K562 (cell line): ENCODE data around the gene NTNG1. TPM values are rescaled to one million over a fixed set of nuclear protein-coding genes. Genes with fewer than 3 reads are reported as not detected.
A peak's percentile ranks its signal among the peaks of the same experiment; 100 is the strongest.

Experiments
- ATAC-seq: fragments of 200-7000 bp; cut with Tn5 transposase; 3 replicates; pipeline ENCODE4 v1.9.1; 2020; ENCODE audit warnings: moderate library complexity
- BruUV-seq: library from RNA; stranded (reverse); fragments of 400-500 nt; replicated peaks from 2 replicates; lab custom pipeline; 2021; lab: Mats Ljungman, UMichigan
- CTCF ChIA-PET: fragments of 300-600 bp; formaldehyde crosslinking; extraction: SDS; loops from one replicate; lab custom pipeline; 2021; ENCODE audit warnings: low intra/inter-chr PET ratio; lab: Yijun Ruan, JAX
- POLR2A ChIA-PET: fragments of 300-600, 350-650 bp; sonication (Branson Sonifier 250); formaldehyde crosslinking; extraction: SDS; loops from one replicate; lab custom pipeline; 2021; ENCODE audit warnings: antibody characterized with exemption, inconsistent platforms; lab: Yijun Ruan, JAX
- DNase-seq, 4 experiments: peaks; one replicate each; pipeline versions ENCODE4 v3.0.0 to v3.0.0-alpha.2; 2011 to 2018; ENCODE audit warnings: low spot score in 3 of 4, mixed read lengths in 3 of 4; ENCODE audit errors: extremely low read depth in 1 of 4
- FAIRE-seq: peaks from 2 replicates; lab custom pipeline; 2011; peaks lifted over from hg19 to GRCh38; lab: Jason Lieb, UNC
- H2AFZ ChIP-seq: 2 replicates; pipeline ENCODE4 v1.6.0; 2011; ENCODE audit warnings: low read depth, low read length, control low read depth, inconsistent platforms
- H3K27ac ChIP-seq: fragments of 200-600 bp; 3 replicates; pipeline ENCODE4 v1.8.0; 2011; ENCODE audit warnings: low read depth, mild to moderate bottlenecking, control low read depth, inconsistent platforms, low read length, moderate library complexity, mixed read lengths; ENCODE audit errors: extremely low read depth
- H3K27me3 ChIP-seq, 2 experiments: fragments of 300-600 bp in 1 of 2; 2 replicates in 1 of 2; 3 replicates in 1 of 2; pipeline versions ENCODE4 v1.6.0 to v1.8.0; 2011; ENCODE audit warnings: inconsistent platforms in 2 of 2, low read length in 2 of 2, mild to moderate bottlenecking in 1 of 2, mixed read lengths in 1 of 2, moderate library complexity in 1 of 2; ENCODE audit not compliant: control insufficient read depth in 2 of 2, insufficient read depth in 2 of 2
- H3K36me3 ChIP-seq: fragments of 300-600 bp; 3 replicates; pipeline ENCODE4 v1.8.0; 2011; ENCODE audit warnings: mild to moderate bottlenecking, low read length, inconsistent platforms; ENCODE audit not compliant: control insufficient read depth, insufficient read depth
- H3K4me1 ChIP-seq, 2 experiments: fragments of 200-600 bp in 1 of 2; replicated peaks in 1 of 2; 2 replicates in 1 of 2; 3 replicates in 1 of 2; pipeline versions ENCODE4 v1.5.1 to v1.8.0; 2011; ENCODE audit warnings: inconsistent platforms in 2 of 2, low read length in 2 of 2, mild to moderate bottlenecking in 1 of 2, mixed read lengths in 1 of 2, moderate library complexity in 1 of 2; ENCODE audit not compliant: control insufficient read depth in 2 of 2, insufficient read depth in 2 of 2
- H3K4me2 ChIP-seq: 2 replicates; pipeline ENCODE4 v1.6.1; 2011; ENCODE audit warnings: low read length, control low read depth, inconsistent platforms, mixed read lengths; ENCODE audit not compliant: insufficient read depth
- H3K4me3 ChIP-seq: fragments of 200-600 bp; sonication (generic), shearing (Covaris generic); 2 replicates; pipeline ENCODE4 v1.5.1; 2016; ENCODE audit warnings: control low read depth, inconsistent platforms
- H3K79me2 ChIP-seq: fragments of 200-600 bp; 3 replicates; pipeline ENCODE4 v1.8.0; 2011; ENCODE audit warnings: low read length, inconsistent platforms; ENCODE audit not compliant: control insufficient read depth, insufficient read depth
- H3K9ac ChIP-seq, 2 experiments: 2 replicates each; pipeline versions ENCODE4 v1.6.0 to v1.6.1; 2011; ENCODE audit warnings: low read depth in 2 of 2, low read length in 2 of 2, control low read depth in 1 of 2, inconsistent platforms in 1 of 2, mild to moderate bottlenecking in 1 of 2, mixed read lengths in 1 of 2; ENCODE audit not compliant: insufficient read depth in 1 of 2
- H3K9me1 ChIP-seq: one replicate; pipeline ENCODE4 v1.6.0; 2011; ENCODE audit warnings: inconsistent platforms, mild to moderate bottlenecking, low read length, moderate library complexity; ENCODE audit not compliant: control insufficient read depth, insufficient read depth
- H3K9me3 ChIP-seq: replicated peaks from 2 replicates; pipeline ENCODE4 v1.5.1; 2011; ENCODE audit warnings: low read depth, low read length, inconsistent platforms; ENCODE audit not compliant: control insufficient read depth, insufficient read depth
- H4K20me1 ChIP-seq: replicated peaks from 2 replicates; pipeline ENCODE4 v1.6.1; 2011; ENCODE audit warnings: low read length, inconsistent platforms, mixed read lengths; ENCODE audit not compliant: control insufficient read depth, insufficient read depth
- MIER1 ChIP-seq: fragments of 450-650 bp; IDR thresholded peaks from 2 replicates; pipeline ENCODE4 v1.6.1; 2016; ENCODE audit warnings: antibody characterized with exemption, mild to moderate bottlenecking, low read depth
- WGBS: fragments of 100-300 bp; shearing (Covaris generic); methylation state at CpG from one replicate; pipeline ENCODE4 v1.1.6; 2016; ENCODE audit warnings: low coverage, mixed read lengths; ENCODE audit not compliant: insufficient coverage; ENCODE audit errors: missing lambda C conversion rate; 5-methylcytosine and 5-hydroxymethylcytosine counted together
- in situ Hi-C: fragments of 300-500 bp; cut with MboI; formaldehyde crosslinking; loops from 4 replicates; pipeline ENCODE4 v1.15.0; 2018; ENCODE audit warnings: inconsistent platforms, mixed read lengths
- intact Hi-C: fragments of 100-400 bp; cut with micrococcal nuclease; formaldehyde crosslinking; loops from 2 replicates; pipeline ENCODE4 v1.14.2; 2022
- polyA plus RNA-seq, 8 experiments: library from polyadenylated mRNA; depleted of rRNA in 4 of 8; stranded (reverse) in 5 of 8; unstranded in 3 of 8; fragments of >200 nt; fragmentation: Nextera tagmentation in 2 of 8; fragmentation: Illumina TruSeq in 1 of 8; extraction: Ambion mirVana in 2 of 8; extraction: Trizol in 1 of 8; gene quantifications; 2 replicates each; pipeline versions ENCODE4 v1.2.1 to v1.2.3, GENCODE V29; 2011 to 2014; ENCODE audit warnings: inconsistent platforms in 1 of 8, missing spikeins in 1 of 8
- total RNA-seq, 7 experiments: library from RNA; depleted of rRNA in 6 of 7; stranded (reverse); fragments of >200 nt in 6 of 7; fragmentation: Illumina TruSeq in 2 of 7; extraction: Trizol in 2 of 7; gene quantifications; 2 replicates each; pipeline versions ENCODE4 v1.2.1 to v1.2.3, GENCODE V29; 2011 to 2021; ENCODE audit warnings: low replicate concordance in 1 of 7
- TF ChIP-seq, protein P1 (sequence below), 3 experiments: fragments of 200-800 bp in 1 of 3; fragments of 250-450 bp in 1 of 3; fragments of 450-650 bp in 1 of 3; sonication (Bioruptor Pico) in 1 of 3; sonication (Bioruptor generic) in 1 of 3; formaldehyde crosslinking in 1 of 3; IDR thresholded peaks; 2 replicates each; pipeline versions ENCODE4 v1.6.1 to v1.8.0; 2016 to 2022; ENCODE audit warnings: mild to moderate bottlenecking in 2 of 3, missing genetic modification characterization in 2 of 3, missing compliant biosample characterization in 1 of 3, moderate library complexity in 1 of 3

The NTNG1 gene
- total and polyA plus RNA-seq, 9 of the 15 experiments (the other 6 are each of a cell fraction or from before 2014, with no cell fraction given): not detected

DNA sequence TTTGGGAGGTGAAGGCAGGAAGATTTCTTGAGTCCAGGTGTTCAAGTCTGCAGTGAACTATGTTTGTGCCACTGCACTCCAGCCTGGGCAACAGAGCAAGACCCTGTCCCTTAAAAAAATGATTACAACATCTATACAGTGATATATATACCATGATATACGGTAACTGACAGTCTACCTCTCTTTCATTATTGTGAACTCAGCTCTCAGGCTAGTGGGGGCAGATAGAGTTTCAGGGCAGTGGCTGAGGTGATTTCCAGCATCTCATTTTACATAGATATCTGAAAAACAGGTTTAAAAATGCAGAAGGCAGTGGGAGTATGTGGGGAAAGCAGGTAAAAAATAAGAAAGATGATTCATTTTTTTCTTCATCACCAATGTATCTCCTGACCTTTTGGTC lies 8.1 kb upstream of the NTNG1 start:
- FAIRE-seq: no peak

More for the DNA sequence above, 8.1 kb upstream of the NTNG1 start:
- H3K9me1 ChIP-seq: no peaks in the 10 kb centered on the region
- ATAC-seq (no peak), DNase-seq (no peak)
- ChIA-PET POLR2A (no interaction called here), CTCF (no interaction called here)
- no peak overlapping the region for H2AFZ ChIP-seq
- no peak for TF ChIP-seq MIER1
- TF ChIP-seq, protein P1, sequence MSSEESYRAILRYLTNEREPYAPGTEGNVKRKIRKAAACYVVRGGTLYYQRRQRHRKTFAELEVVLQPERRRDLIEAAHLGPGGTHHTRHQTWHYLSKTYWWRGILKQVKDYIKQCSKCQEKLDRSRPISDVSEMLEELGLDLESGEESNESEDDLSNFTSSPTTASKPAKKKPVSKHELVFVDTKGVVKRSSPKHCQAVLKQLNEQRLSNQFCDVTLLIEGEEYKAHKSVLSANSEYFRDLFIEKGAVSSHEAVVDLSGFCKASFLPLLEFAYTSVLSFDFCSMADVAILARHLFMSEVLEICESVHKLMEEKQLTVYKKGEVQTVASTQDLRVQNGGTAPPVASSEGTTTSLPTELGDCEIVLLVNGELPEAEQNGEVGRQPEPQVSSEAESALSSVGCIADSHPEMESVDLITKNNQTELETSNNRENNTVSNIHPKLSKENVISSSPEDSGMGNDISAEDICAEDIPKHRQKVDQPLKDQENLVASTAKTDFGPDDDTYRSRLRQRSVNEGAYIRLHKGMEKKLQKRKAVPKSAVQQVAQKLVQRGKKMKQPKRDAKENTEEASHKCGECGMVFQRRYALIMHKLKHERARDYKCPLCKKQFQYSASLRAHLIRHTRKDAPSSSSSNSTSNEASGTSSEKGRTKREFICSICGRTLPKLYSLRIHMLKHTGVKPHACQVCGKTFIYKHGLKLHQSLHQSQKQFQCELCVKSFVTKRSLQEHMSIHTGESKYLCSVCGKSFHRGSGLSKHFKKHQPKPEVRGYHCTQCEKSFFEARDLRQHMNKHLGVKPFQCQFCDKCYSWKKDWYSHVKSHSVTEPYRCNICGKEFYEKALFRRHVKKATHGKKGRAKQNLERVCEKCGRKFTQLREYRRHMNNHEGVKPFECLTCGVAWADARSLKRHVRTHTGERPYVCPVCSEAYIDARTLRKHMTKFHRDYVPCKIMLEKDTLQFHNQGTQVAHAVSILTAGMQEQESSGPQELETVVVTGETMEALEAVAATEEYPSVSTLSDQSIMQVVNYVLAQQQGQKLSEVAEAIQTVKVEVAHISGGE (CRISPR knock-in tag; IDR thresholded peaks at IDR 0.05): peak in 1 of 3 experiments; percentile 48; a peak in 1 of 6 replicates
- H3K36me3 ChIP-seq: no peaks in the 10 kb centered on the region
- H3K4me1 ChIP-seq: no peaks in the 10 kb centered on the region
- no peak overlapping the region for H3K9ac ChIP-seq
- H3K4me2 ChIP-seq: no peak overlapping the region
- WGBS: 0% methylated on average over 1 of the region's 1 CpG
- intact Hi-C loops (no loop called here), in situ Hi-C loops (no loop called here)
- H3K4me3 ChIP-seq: no peak overlapping the region
- no TSS peak for BruUV-seq
- H3K27me3 ChIP-seq: no peaks in the 10 kb centered on the region
- H3K27ac ChIP-seq: no peak overlapping the region
- no peaks in the 10 kb centered on the region for H4K20me1 ChIP-seq
- H3K79me2 ChIP-seq: no peaks in the 10 kb centered on the region
- no peaks in the 10 kb centered on the region for H3K9me3 ChIP-seq
